GM20431 (cell line): Measurements from ENCODE around the gene TEAD4.

ENCODE experiments used
- in situ Hi-C: fragments of 300-500 bp; cut with MseI, MboI; formaldehyde crosslinking; loops from one replicate; pipeline ENCODE4 v1.15.0; 2020; ENCODE audit warnings: low sequenced_read_pairs; ENCODE audit not compliant: unreplicated experiment

Gene TEAD4

DNA sequence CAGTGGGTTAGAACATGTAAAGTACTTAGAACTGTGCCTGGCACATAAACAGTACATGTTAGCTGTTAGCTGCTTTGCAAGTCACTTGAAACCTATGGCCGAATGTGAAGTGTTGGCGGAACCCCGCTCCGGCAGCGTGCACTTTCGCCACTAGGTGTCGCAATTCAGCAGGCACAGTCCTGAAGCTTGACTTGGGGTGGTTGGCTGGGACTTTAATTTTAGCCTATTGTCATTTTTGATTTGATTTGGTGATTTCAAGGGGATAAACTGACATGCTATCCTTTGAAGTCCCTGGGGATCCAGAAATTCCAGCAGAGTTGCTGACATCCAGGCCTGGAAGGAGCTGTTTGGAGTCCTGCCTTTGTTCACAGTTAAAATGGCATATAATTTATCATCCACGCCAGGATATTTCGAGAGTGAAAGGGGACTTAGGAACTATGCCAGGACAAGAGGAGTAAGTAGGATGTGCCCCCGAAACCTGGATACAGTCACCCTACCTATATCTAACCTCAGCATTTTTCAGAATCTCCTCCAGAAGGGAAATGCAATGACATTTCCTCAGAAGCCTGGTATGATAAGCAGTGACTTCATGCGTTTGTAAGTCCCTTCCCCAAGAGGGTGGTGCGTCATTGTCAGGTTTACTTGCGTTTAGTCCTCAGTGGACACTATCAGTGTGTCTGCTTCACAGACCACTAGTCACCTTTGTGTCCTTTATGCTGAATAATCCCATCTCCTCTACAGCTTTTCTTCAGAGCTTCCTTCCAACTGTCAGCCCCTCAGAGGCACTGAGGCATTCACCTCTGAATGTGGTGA, 114.4 kb downstream of the TEAD4 start:
- in situ Hi-C loops: no loop called here

DNA sequence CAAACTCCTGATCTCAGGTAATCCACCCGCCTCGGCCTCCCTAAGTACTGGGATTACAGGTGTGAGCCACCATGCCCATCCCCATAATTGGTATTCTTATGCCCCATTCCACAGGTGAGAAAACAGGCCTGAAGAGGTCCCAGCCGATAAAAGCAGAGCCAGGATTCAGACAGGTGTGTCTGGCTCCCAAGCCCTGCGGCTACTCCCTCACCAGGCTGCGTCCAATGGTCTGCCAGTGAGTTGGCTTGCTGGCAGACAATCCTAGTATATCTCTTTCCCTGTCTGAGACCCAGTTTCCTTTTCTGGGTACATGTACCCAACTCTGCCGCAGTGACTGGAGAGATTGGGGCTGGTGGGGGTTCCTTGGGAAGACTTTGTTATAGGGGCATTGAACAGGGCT, 116.1 kb downstream of the TEAD4 start:
- in situ Hi-C loops: no loop called here

DNA sequence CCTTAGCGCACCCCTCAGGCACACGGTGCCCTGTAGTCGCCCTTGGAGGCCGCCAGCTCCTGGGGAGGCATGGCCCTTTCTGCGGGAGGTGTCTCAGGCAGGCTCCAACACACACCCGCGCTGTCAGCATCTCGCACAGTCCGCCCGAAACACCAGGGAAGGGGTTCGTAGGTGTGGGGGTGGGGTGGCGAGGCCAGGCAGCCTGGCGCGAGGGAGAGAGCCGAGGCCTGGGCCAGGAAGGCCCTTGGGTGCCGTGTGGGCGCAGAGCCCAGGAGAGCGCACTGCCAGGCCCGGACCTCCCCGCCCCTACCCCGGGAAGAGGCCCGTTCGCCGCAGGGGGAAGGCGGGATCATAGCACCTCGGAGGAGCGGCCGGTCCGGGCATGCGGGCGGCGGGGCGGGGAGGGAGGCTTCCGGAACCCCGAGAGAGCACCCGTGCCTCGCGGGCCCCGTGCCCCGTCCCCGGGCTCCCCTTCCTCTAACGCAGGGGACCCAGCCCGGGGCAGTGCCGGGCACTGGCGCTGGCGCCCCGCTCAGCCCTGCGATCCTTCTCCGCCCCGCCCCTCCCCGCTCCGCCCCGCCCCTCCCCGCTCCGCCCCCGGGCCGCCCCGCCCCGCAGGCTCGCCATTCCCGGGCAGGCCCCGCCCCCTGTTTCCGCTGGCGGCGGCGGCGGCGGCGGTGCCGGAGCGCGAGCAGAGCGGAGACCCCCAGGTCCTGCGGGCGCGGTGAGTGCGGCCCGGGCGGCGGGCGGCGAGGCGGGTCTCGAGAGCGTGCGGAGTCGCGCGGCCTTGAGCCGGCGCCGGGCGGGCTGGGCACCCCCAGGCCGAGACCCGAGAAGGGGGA, 117.8 kb downstream of the TEAD4 start, which contains the start of gene TSPAN9:
Gene TSPAN9 (plus strand): TSS at position 650 of the 842 bp plus-strand sequence. CDS start 123,815 bp downstream, outside the sequence.
- in situ Hi-C loops: no loop called here

DNA sequence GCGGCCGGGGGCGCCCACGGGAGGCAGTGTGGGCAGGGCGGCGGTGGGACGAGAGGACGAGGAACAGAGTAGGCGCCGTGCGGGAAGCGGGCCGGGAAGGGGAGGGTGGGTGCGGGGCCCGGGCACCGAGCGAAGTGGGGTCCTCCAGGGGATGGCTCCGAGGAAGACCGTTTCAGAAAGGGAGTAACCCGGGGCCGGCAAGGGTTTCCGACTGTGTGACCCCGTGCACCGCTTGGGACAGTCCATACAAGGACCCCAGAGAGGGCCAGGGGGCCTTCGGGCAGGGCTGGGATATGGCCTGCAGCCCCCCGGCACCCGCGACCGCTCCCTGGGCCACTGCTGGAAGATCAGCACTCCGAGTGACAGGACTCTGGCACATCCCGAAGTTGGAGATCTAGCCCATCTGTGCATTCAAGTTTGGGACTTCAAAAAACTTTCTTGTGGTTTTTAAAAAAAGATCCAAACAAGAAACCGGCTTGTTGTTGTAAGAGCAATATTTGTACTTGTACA, 118.4 kb downstream of the TEAD4 start:
- in situ Hi-C loops: no loop called here

DNA sequence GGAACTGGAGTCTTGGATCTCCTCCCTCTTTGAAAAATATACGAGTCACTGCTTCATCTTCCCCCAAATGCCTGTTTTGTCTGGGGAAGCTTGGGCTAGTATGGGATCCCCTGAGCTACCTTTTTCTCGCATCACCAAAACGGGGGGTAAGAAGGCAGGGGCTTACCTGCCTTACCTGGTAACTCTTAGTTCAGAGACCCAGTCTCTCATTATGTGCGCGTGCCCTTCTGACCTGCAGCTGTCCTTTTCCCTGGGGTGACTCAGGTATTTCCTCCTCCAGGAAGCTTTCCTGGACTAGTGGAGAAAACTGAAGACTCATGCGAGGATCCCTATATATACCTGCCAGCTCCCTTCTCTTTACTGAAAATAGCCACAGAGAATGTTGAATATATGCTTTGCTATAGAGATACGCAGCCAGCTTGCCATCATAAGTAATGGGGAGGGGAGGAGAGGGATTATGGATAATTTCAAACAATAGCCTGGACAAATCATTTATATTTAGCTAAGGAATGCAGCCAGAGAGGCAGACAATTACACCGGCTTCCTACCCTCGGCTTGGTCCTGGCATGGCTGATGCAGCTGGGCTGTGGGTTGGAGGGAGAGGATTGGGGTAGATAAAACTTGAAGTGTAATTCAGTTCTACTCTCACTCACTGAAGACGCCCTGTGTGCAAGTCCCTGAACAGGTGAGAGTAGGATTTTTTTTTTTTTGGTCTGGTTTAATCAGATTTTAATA, 119.1 kb downstream of the TEAD4 start:
- in situ Hi-C loops: no loop called here

DNA sequence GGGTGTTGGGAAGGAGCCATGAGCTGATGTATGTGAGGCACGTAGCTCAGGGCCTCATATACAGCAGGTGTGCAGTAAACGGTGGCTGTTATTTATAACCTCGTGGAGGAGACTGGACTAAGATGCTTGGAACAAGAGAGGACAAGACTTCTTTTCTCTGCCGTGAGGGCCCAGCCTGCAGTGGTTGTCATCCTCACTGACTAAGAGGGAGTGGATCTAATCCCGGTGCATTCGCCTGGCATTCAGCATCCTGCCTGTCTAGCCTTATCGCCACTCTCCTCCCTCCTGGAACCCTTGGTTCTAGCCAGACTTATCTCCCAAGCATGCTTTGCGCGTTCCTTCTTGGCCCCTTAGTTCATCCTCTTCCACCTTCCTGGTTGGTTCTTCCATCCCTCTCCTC, 121.9 kb downstream of the TEAD4 start:
- in situ Hi-C loops: no loop called here

DNA sequence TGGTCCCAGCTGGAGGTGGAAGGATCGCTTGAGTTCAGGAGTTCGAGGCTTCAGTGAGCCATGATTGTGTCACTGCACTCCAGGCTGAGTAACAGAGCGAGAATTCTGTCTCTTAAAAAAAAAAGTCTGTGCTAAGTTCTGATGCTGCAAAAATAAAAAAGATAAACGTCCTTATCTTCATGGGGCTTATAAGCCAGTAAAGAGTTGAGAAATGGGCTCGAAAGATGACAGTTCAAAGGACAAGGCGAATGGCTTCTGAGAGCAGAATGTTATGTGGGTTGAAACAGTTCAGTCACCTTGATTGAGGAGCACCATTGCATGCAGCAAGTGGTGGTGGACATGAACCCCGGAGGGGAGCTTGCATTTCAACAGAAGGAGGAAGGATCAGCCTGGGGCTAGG, 122.7 kb downstream of the TEAD4 start:
- in situ Hi-C loops: no loop called here

DNA sequence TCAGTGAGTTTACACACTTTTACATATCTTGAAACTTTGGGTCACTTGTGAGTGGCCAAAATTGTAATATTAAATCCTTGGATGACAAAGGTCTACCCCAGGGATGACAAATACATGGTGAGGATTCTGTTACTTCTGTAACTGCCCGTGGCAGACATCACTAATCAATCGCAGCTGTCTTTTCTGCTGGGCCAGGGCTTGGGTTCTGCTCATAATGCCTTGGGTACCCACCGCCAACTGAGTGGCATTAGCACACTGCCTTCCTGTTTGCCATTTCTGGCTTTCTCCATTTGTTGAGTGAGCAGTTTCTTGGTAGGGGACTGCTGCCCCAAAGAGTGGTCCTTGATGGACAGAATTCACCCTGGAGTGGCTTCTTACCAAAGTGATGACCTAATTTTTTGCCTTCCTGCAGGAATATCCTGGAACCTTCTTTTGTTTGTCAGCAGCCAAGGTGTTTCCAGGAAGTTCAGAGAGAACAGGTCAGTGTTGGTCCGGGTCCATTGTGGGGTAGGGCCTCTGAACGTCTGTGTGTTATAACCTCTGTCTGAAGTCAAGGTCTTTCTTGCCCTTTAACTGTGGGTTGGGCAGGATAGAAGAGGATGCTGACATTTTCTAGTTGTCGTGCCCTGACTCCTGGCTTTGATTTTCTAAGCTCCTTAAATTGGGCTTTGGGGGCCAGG, 124.2 kb downstream of the TEAD4 start:
- in situ Hi-C loops: no loop called here

DNA sequence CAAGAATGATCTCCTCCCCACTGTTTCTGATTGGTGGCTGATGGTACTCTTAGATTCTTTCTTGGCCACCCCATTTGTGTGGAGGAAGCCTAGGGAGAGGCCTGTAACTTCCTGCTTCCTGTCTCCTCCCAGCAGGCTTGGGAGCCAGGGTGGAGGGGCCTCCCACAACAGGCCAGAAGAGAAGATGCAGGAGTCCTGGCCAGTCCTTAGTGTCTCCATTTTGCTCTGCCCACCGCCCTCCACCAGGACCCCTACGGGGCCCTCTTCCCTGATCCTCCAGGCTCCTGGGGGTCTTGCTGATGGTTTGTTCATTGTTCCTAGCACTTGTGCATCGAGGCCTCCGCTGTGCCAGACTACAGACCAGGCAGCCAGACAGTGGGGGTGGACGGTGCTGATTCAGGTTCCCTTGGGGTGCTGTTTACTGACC, 124.7 kb downstream of the TEAD4 start:
- in situ Hi-C loops: no loop called here

DNA sequence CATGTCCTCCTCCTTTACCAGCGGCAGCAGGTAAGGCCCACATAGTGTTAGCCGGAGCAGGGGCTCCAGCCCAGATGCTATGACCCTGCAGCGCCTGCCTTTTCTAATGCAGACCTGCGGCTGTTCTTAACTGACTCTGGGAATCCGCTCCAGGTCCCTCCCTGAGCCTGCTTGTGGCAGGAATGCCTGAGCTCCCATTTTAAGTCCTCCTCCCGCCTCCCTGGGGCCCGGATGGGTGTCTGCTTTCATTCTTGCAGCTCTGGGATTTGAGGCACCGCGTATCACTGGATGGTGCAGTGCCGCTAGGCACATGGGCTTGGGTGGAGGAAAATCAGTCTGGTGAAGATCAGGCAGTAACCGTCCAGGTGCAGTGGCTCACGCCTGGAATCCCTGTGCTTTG, 125.5 kb downstream of the TEAD4 start:
- in situ Hi-C loops: no loop called here

DNA sequence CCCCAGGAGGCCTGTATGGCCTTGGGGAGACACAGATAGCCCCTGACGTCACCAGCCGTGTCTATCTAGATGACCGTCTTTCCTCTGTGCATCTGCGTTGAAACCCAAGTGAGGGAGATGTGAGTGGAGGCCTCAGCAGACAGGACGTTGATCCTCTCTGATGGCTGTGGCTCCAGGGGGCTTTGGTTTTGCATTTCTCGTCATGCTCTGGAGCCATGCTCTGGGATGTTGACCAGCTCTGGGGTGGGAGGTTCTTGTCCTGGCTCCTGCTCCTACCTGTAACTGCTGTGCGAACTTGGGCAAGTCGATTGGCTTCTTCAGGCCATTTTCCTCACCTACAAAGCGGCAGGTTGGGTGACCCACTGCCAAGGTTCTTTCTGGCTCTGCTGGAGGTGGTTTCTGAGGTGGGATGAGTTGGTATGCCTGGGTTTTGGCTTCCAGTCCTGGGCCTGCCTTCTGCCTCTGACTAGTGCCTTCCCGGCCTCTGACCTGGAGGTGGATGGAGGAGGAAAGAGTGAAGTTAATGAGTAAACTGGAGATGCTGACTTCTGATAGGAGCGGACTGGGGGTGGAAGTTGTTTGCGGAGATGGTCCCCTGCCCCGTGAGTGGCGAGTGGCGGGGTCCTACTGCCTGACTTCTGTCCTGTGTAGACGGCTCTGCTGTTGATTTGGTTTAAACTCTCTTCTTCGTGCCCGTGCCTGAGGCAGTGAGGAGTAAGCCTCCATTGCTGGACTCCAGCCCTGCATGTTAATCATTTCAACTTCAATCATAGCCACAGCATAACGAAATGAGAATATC, 126.3 kb downstream of the TEAD4 start:
- in situ Hi-C loops: no loop called here

DNA sequence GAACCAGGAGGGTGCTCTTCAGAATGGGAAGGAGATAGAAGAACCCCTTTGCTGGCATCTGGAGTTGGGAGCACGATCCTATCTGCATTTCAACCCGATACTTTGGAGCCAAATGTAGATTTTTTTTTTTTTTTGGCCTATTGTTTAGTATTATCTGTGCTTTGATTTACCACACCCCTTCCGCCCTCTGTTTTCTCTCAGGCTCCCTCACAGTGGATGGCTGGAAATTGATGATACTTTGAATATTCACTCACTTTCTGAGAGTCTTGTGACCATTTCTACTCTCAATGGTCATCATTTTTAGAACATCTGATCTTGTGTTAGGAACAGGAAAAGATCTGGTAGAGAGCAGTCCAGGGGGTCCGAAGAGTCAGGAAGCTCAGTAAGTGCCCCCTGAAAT, 127.0 kb downstream of the TEAD4 start:
- in situ Hi-C loops: no loop called here

DNA sequence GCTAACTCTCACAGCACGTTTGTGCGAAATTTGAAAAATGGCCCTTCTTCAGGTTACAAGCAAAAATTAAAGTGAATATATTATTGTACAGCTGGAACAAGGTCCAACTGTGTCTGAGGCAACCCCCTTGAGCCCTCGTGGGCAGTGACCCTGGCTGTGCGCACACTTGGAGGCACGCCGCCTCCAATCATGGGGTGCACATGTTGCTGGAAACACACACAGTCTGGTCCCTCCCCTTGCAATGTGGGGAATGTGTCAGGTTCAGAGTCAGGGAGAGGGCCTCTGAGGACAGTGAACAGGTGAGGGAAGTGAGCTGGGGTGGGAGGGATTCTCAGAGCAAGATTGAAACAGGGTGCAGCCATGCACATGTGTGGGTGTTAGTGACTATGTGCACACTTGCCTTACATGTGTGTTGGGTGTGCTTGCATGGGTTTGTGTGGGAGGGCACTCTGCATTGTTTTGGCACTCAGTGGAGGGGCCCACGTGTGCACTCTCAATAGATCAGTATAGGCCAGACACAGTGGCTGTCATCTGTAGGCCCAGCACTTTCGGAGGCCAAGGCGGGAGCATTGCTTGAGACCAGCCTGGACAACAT, 127.6 kb downstream of the TEAD4 start:
- in situ Hi-C loops: no loop called here

DNA sequence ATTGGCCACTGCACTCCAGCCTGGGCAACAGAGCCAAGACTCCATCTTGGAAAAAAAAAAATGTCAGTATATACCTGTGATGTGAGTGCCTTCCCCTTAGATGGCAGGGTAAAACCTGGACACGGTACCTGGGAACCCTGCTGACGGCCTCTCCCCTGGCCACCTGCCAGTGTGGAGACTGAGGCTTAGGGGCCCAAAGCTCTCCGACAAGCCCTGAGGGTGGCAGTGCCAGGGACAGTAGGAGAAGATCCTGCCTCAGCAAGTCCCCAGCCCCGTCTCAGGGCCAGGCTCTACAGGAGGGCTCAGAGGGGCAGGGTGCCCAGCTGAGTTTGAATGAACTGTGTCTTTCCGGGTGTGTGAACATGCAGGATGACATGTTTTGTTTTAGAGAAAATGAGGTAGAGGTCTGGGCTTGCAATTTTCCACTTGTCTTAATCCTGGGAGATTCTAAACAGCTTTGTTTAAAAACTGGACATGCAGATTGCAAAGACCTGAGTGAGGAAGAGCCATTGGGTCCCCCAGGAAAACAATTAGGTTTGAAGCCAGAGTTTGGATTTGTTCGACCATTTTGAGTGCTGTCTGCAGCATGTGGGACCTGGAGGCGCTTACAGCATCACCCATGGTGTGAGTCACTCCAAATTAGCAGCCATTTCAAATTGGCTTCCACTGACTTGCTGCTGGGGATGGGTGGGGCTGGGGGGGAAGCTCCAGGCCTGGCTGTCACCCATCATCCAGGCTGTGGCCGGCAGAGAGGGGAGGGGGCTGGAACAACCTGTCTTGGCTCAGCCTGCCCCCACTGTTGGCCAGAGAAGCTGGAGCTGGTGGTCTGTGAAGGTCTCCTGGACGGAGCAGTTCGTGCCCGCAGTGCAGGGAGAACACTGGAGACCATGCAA, 128.8 kb downstream of the TEAD4 start:
- in situ Hi-C loops: no loop called here

DNA sequence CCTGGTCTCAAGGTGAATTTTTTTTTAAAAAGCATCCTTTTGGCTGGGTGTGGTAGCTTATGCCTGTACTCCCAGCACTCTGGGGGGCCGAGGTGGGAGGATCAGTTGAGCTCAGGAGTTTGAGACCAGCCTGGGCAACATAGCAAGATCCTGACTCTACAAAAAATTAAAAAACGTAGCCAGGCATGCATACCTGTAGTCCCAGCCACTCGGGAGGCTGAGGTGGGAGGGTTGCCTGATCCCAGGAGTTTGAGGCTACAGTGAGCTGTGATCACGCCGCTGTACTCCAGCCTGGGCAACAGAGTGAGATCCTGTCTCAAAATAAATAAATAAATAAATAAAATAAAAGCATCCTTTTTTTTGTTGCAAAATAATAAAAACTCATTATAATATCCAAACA, 130.4 kb downstream of the TEAD4 start:
- in situ Hi-C loops: no loop called here
